ENCODE data around the gene SSBP4. TPM values are rescaled to one million over a fixed set of nuclear protein-coding genes. Genes with fewer than 3 reads are reported as not detected.
A peak's percentile ranks its signal among the peaks of the same experiment; 100 is the strongest.

The SSBP4 gene
- total and polyA plus RNA-seq, 2 experiments from 2014 or later, result 44.4 to 52.0 TPM

DNA sequence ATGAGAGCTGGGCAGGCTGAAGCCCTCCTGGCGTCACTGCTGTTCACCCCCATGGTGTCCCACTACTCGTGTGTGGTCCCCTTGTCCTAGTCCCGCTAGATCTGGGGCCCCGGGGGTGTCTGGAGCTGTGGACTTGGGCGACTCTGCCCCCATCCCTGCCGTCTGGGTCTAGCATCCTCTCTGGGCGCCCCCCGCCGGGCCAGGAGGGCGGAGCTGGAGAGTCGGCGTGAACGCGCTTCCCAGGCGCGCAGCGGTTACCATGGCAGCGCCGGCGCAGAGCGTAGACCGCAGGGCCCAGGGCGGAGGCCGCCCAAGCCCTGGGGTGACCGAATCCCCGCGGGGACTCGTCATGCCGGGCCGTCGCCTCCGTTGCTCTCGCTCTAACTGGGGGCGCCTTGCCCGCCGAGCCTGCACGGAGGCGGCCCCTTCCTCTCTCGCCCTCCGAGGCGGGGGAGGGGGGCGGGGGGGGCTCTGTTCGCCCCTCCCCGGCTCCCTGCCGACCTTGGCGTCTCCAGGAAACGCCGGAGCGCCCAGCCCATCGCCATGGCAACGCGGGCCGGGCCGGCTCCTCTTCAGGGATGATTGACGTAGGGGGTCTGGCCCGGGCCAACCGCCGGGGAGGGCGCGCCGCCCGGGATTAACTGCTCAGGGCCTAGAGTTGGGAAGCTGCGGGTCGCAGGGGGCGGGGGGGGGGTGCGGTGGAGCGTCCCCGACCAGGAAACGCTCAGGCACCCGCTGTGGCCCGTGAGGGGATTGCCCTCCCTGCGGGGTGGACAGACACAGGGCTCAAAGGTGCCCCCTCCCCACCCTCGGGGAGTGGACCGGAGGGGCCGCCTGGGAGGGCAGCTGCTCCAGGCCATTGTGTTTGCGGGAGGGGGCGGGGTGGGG is 9.8 kb downstream of the SSBP4 start:
- Histone ChIP-seq H3K79me2 (replicated peaks; ENCODE audit: insufficient read depth) (no peaks in the 10 kb centered on the region), H3F3A (replicated peaks; ENCODE audit: low read depth) (peaks cover 3% of the 10 kb centered on the region; the same call in 1 of the 2 replicates), H3K36me3 (ENCODE audit: insufficient read depth) (no peaks in the 10 kb centered on the region), H3K4me1 (ENCODE audit: insufficient read depth) (peaks cover 38% of the 10 kb centered on the region; the same call in 1 of the 2 replicates), H3K4me2 (peak overlapping the region; percentile 91), H2AFZ (peak overlapping the region; percentile 59; the same call in 1 of the 2 replicates), H3K4me3 (peak overlapping the region; percentile 73), H4K20me1 (replicated peaks; ENCODE audit: insufficient read depth) (peaks cover 1% of the 10 kb centered on the region; the same call in 1 of the 2 replicates), H3K27ac (ENCODE audit: low read depth) (no peak overlapping the region), H3K27me3 (ENCODE audit: insufficient read depth) (no peaks in the 10 kb centered on the region), H3K9me2 (ENCODE audit: insufficient read depth) (no peaks in the 10 kb centered on the region)
- H3K4me1 Mint-ChIP-seq, result peaks cover 21% of the 10 kb centered on the region
- no peaks in the 10 kb centered on the region for H3K9me3 Mint-ChIP-seq
- peak; percentile 96 for DNase-seq (ENCODE audit: low spot score)
- peaks cover 13% of the 10 kb centered on the region for H3K27me3 Mint-ChIP-seq (ENCODE audit: insufficient read depth, low read depth, poor library complexity)
- H3K4me3 Mint-ChIP-seq, result peak overlapping the region; percentile 64; the same call in 2 of the 3 replicates
- H3K36me3 Mint-ChIP-seq (ENCODE audit: low read depth), result no peaks in the 10 kb centered on the region
- peak; percentile 64 for ATAC-seq
- TF ChIP-seq CREB1 (CRISPR knock-in tag; IDR thresholded peaks at IDR 0.05; ENCODE audit: low read depth), result no peak
- no peak for TF ChIP-seq EZH2 (IDR thresholded peaks at IDR 0.05; ENCODE audit: low read depth, unreplicated experiment)
- no peak for TF ChIP-seq ZNF331 (CRISPR knock-in tag; IDR thresholded peaks at IDR 0.05; ENCODE audit: low read depth)
- TF ChIP-seq, protein P1, sequence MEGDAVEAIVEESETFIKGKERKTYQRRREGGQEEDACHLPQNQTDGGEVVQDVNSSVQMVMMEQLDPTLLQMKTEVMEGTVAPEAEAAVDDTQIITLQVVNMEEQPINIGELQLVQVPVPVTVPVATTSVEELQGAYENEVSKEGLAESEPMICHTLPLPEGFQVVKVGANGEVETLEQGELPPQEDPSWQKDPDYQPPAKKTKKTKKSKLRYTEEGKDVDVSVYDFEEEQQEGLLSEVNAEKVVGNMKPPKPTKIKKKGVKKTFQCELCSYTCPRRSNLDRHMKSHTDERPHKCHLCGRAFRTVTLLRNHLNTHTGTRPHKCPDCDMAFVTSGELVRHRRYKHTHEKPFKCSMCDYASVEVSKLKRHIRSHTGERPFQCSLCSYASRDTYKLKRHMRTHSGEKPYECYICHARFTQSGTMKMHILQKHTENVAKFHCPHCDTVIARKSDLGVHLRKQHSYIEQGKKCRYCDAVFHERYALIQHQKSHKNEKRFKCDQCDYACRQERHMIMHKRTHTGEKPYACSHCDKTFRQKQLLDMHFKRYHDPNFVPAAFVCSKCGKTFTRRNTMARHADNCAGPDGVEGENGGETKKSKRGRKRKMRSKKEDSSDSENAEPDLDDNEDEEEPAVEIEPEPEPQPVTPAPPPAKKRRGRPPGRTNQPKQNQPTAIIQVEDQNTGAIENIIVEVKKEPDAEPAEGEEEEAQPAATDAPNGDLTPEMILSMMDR (conservative IDR thresholded peaks at IDR 0.05; ENCODE audit: low read depth in 2 of 2), result no peak
- no peak for TF ChIP-seq EZH2phosphoT487 (IDR thresholded peaks at IDR 0.05; ENCODE audit: unreplicated experiment)
- TF ChIP-seq STAT1 (IDR thresholded peaks at IDR 0.05; ENCODE audit: unreplicated experiment), result no peak
- TF ChIP-seq, protein P2, sequence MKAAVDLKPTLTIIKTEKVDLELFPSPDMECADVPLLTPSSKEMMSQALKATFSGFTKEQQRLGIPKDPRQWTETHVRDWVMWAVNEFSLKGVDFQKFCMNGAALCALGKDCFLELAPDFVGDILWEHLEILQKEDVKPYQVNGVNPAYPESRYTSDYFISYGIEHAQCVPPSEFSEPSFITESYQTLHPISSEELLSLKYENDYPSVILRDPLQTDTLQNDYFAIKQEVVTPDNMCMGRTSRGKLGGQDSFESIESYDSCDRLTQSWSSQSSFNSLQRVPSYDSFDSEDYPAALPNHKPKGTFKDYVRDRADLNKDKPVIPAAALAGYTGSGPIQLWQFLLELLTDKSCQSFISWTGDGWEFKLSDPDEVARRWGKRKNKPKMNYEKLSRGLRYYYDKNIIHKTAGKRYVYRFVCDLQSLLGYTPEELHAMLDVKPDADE (IDR thresholded peaks at IDR 0.05), result no peak
- TF ChIP-seq POLR2AphosphoS5 (IDR thresholded peaks at IDR 0.05; ENCODE audit: low read depth), result no peak
- TF ChIP-seq JUNB (IDR thresholded peaks at IDR 0.05; ENCODE audit: unreplicated experiment), result no peak
- TF ChIP-seq, protein P3, sequence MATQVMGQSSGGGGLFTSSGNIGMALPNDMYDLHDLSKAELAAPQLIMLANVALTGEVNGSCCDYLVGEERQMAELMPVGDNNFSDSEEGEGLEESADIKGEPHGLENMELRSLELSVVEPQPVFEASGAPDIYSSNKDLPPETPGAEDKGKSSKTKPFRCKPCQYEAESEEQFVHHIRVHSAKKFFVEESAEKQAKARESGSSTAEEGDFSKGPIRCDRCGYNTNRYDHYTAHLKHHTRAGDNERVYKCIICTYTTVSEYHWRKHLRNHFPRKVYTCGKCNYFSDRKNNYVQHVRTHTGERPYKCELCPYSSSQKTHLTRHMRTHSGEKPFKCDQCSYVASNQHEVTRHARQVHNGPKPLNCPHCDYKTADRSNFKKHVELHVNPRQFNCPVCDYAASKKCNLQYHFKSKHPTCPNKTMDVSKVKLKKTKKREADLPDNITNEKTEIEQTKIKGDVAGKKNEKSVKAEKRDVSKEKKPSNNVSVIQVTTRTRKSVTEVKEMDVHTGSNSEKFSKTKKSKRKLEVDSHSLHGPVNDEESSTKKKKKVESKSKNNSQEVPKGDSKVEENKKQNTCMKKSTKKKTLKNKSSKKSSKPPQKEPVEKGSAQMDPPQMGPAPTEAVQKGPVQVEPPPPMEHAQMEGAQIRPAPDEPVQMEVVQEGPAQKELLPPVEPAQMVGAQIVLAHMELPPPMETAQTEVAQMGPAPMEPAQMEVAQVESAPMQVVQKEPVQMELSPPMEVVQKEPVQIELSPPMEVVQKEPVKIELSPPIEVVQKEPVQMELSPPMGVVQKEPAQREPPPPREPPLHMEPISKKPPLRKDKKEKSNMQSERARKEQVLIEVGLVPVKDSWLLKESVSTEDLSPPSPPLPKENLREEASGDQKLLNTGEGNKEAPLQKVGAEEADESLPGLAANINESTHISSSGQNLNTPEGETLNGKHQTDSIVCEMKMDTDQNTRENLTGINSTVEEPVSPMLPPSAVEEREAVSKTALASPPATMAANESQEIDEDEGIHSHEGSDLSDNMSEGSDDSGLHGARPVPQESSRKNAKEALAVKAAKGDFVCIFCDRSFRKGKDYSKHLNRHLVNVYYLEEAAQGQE (IDR thresholded peaks at IDR 0.05; ENCODE audit: unreplicated experiment), result no peak
- TF ChIP-seq NANOG (IDR thresholded peaks at IDR 0.05; ENCODE audit: borderline replicate concordance), result no peak
- TF ChIP-seq, protein P4, sequence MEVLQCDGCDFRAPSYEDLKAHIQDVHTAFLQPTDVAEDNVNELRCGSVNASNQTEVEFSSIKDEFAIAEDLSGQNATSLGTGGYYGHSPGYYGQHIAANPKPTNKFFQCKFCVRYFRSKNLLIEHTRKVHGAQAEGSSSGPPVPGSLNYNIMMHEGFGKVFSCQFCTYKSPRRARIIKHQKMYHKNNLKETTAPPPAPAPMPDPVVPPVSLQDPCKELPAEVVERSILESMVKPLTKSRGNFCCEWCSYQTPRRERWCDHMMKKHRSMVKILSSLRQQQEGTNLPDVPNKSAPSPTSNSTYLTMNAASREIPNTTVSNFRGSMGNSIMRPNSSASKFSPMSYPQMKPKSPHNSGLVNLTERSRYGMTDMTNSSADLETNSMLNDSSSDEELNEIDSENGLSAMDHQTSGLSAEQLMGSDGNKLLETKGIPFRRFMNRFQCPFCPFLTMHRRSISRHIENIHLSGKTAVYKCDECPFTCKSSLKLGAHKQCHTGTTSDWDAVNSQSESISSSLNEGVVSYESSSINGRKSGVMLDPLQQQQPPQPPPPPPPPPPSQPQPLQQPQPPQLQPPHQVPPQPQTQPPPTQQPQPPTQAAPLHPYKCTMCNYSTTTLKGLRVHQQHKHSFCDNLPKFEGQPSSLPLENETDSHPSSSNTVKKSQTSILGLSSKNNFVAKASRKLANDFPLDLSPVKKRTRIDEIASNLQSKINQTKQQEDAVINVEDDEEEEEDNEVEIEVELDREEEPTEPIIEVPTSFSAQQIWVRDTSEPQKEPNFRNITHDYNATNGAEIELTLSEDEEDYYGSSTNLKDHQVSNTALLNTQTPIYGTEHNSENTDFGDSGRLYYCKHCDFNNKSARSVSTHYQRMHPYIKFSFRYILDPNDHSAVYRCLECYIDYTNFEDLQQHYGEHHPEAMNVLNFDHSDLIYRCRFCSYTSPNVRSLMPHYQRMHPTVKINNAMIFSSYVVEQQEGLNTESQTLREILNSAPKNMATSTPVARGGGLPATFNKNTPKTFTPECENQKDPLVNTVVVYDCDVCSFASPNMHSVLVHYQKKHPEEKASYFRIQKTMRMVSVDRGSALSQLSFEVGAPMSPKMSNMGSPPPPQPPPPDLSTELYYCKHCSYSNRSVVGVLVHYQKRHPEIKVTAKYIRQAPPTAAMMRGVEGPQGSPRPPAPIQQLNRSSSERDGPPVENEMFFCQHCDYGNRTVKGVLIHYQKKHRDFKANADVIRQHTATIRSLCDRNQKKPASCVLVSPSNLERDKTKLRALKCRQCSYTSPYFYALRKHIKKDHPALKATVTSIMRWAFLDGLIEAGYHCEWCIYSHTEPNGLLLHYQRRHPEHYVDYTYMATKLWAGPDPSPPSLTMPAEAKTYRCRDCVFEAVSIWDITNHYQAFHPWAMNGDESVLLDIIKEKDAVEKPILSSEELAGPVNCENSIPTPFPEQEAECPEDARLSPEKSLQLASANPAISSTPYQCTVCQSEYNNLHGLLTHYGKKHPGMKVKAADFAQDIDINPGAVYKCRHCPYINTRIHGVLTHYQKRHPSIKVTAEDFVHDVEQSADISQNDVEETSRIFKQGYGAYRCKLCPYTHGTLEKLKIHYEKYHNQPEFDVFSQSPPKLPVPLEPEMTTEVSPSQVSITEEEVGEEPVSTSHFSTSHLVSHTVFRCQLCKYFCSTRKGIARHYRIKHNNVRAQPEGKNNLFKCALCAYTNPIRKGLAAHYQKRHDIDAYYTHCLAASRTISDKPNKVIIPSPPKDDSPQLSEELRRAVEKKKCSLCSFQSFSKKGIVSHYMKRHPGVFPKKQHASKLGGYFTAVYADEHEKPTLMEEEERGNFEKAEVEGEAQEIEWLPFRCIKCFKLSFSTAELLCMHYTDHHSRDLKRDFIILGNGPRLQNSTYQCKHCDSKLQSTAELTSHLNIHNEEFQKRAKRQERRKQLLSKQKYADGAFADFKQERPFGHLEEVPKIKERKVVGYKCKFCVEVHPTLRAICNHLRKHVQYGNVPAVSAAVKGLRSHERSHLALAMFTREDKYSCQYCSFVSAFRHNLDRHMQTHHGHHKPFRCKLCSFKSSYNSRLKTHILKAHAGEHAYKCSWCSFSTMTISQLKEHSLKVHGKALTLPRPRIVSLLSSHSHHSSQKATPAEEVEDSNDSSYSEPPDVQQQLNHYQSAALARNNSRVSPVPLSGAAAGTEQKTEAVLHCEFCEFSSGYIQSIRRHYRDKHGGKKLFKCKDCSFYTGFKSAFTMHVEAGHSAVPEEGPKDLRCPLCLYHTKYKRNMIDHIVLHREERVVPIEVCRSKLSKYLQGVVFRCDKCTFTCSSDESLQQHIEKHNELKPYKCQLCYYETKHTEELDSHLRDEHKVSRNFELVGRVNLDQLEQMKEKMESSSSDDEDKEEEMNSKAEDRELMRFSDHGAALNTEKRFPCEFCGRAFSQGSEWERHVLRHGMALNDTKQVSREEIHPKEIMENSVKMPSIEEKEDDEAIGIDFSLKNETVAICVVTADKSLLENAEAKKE (CRISPR knock-in tag; IDR thresholded peaks at IDR 0.05), result no peak
- TF ChIP-seq ZNF114 (CRISPR knock-in tag; IDR thresholded peaks at IDR 0.05), result no peak
- H3K27ac Mint-ChIP-seq, result no peak overlapping the region
